Gastrocnemius medialis (tissue), 4 donors: ENCODE data around the gene HS3ST2.

Source experiments
- CTCF ChIP-seq, 5 experiments: fragments of 450-650 bp in 3 of 5; fragments of 200-600 bp in 2 of 5; sonication (generic) in 2 of 5; IDR thresholded peaks in 4 of 5; conservative IDR thresholded peaks in 1 of 5; 1 replicate in 4 of 5; 2 replicates in 1 of 5; pipeline ENCODE4 v1.5.1; 2016 to 2019; ENCODE audit warnings: antibody characterized with exemption in 5 of 5, mild to moderate bottlenecking in 3 of 5, moderate library complexity in 3 of 5
- POLR2A ChIP-seq, 2 donors: fragments of 450-650 bp; IDR thresholded peaks; one replicate each; pipeline ENCODE4 v1.6.1; 2017; ENCODE audit warnings: antibody characterized with exemption in 2 of 2, mild to moderate bottlenecking in 2 of 2, moderate library complexity in 2 of 2

- TF ChIP-seq POLR2A (IDR thresholded peaks at IDR 0.05) (no peak), CTCF (IDR thresholded peaks at IDR 0.05 in 4 of 5, conservative IDR thresholded peaks at IDR 0.05 in 1 of 5) (no peak)
Observed at GRCh38 chr16:22861580-22861979, 47.6 kb downstream of the HS3ST2 start.
